ENCODE data around the gene DHCR24. TPM values are rescaled to one million over a fixed set of nuclear protein-coding genes. Genes with fewer than 3 reads are reported as not detected.

The DHCR24 gene
- total and polyA plus RNA-seq, 2 of the 13 experiments (the other 11 are each of a cell fraction or from before 2014, with no cell fraction given), result 374 to 448 TPM

GRCh38 chr1:54887665-54888071, 673 bp upstream of the DHCR24 start (continued):
- TF ChIP-seq ZNF687 (CRISPR knock-in tag; IDR thresholded peaks at IDR 0.05) (0 out of 2 replicates have a peak, but pooled peaks have one; percentile 2), FOXO4 (CRISPR knock-in tag; conservative IDR thresholded peaks at IDR 0.05) (peak; percentile 92; the same call in 1 of the 2 replicates), NFAT5 (CRISPR knock-in tag; IDR thresholded peaks at IDR 0.05) (no peak), POLR2A (IDR thresholded peaks at IDR 0.05; ENCODE audit: insufficient read depth in 1 of 2, low read depth in 2 of 2, low read length in 2 of 2) (peak in 1 of 2 experiments; percentile 26; a peak in 1 of 4 replicates), ZFX (CRISPR knock-in tag; IDR thresholded peaks at IDR 0.05; ENCODE audit: low read depth) (peak; percentile 48), ZNF670 (CRISPR knock-in tag; IDR thresholded peaks at IDR 0.05; ENCODE audit: borderline replicate concordance) (0 out of 2 replicates have a peak, but pooled peaks have one; percentile 4), BRF2 (CRISPR knock-in tag; IDR thresholded peaks at IDR 0.05) (0 out of 2 replicates have a peak, but pooled peaks have one; percentile 29), TCF12 (IDR thresholded peaks at IDR 0.05) (no peak), TCF12 (CRISPR knock-in tag; IDR thresholded peaks at IDR 0.05) (no peak), MBD4 (IDR thresholded peaks at IDR 0.05; ENCODE audit: borderline replicate concordance, low read length) (0 out of 2 replicates have a peak, but pooled peaks have one; percentile 10), ZNF317 (CRISPR knock-in tag; IDR thresholded peaks at IDR 0.05) (peak; percentile 14; the same call in 1 of the 2 replicates), GATA4 (IDR thresholded peaks at IDR 0.05; ENCODE audit: borderline replicate concordance, low read depth) (0 out of 2 replicates have a peak, but pooled peaks have one; percentile 11), ZNF761 (CRISPR knock-in tag; conservative IDR thresholded peaks at IDR 0.05) (peak; percentile 74; the same call in 1 of the 2 replicates), MTF2 (CRISPR knock-in tag; IDR thresholded peaks at IDR 0.05; ENCODE audit: borderline replicate concordance) (0 out of 2 replicates have a peak, but pooled peaks have one; percentile 11), SKI (IDR thresholded peaks at IDR 0.05; ENCODE audit: partially characterized antibody) (no peak), ZBTB3 (CRISPR knock-in tag; IDR thresholded peaks at IDR 0.05; ENCODE audit: borderline replicate concordance, low read depth) (no peak)

All from HepG2 (cell line).